ENCODE data around the gene GNG4. TPM values are rescaled to one million over a fixed set of nuclear protein-coding genes. Genes with fewer than 3 reads are reported as not detected.
A peak's percentile ranks its signal among the peaks of the same experiment; 100 is the strongest.
"Not testable (repeated sequence)": the region's sequence is repeated elsewhere in the genome, so short reads cannot be mapped to it uniquely, and the experiment has no call there.

Gene GNG4
- total RNA-seq, 4 donors from 2014 or later, result 0.42 to 6.3 (median 0.98) TPM; not detected in 1

GRCh38 chr1:235650341-235651169 lies 971 bp upstream of the GNG4 start:
- no peaks in the 10 kb centered on the region for H3K36me3 ChIP-seq
- no peaks in the 10 kb centered on the region for H3K9me3 ChIP-seq
- WGBS, 2 donors, result 3 to 4% methylated on average over 49 to 56 of the region's 71 CpGs
- TF ChIP-seq EP300 (IDR thresholded peaks at IDR 0.05) (no peak), POLR2A (IDR thresholded peaks at IDR 0.05) (no peak), CTCF (IDR thresholded peaks at IDR 0.05) (no peak)
- peaks cover 0 to 31% (median 14%) of the 10 kb centered on the region in 4 donors for H3K4me1 ChIP-seq
- H3K27me3 ChIP-seq, result peaks cover 0 to 79% of the 10 kb centered on the region in 2 donors
- H3K27ac ChIP-seq, result no peak overlapping the region
- peak overlapping the region; percentile 33 to 66 (median 44) for H3K4me3 ChIP-seq
- no peak for DNase-seq (ENCODE audit: low spot score in 2 of 2)

GRCh38 chr1:235648954-235649367 lies 623 bp downstream of the GNG4 start:
- WGBS, 2 donors, result 0% methylated on average over 23 to 24 of the region's 30 CpGs
- peak overlapping the region in 1 of 4 donors; percentile 9 for H3K27ac ChIP-seq
- peaks cover 0 to 80% of the 10 kb centered on the region in 2 donors for H3K27me3 ChIP-seq
- H3K9me3 ChIP-seq, result no peaks in the 10 kb centered on the region
- TF ChIP-seq POLR2A (IDR thresholded peaks at IDR 0.05) (no peak), CTCF (IDR thresholded peaks at IDR 0.05) (no peak), EP300 (IDR thresholded peaks at IDR 0.05) (no peak)
- DNase-seq (ENCODE audit: low spot score in 2 of 2), result peak in 1 of 2 donors; percentile 32
- peaks cover 0 to 31% (median 14%) of the 10 kb centered on the region in 4 donors for H3K4me1 ChIP-seq
- no peaks in the 10 kb centered on the region for H3K36me3 ChIP-seq
- peak overlapping the region; percentile 33 to 66 (median 46) for H3K4me3 ChIP-seq

GRCh38 chr1:235648407-235648907 lies 1.1 kb downstream of the GNG4 start:
- Histone ChIP-seq H3K4me3 (peak overlapping the region in 3 of 4 donors; percentile 33 to 66 (median 47)), H3K36me3 (no peaks in the 10 kb centered on the region), H3K4me1 (peaks cover 0 to 31% (median 14%) of the 10 kb centered on the region in 4 donors), H3K27me3 (peaks cover 0 to 79% of the 10 kb centered on the region in 2 donors), H3K27ac (no peak overlapping the region), H3K9me3 (no peaks in the 10 kb centered on the region)
- TF ChIP-seq POLR2A (IDR thresholded peaks at IDR 0.05) (no peak), CTCF (IDR thresholded peaks at IDR 0.05) (no peak), EP300 (IDR thresholded peaks at IDR 0.05) (no peak)
- no peak for DNase-seq (ENCODE audit: low spot score in 2 of 2)
- WGBS, 2 donors, result 7 to 11% methylated on average over 27 to 31 of the region's 31 CpGs

- WGBS, 2 donors, result 89 to 91% methylated on average over 12 of the region's 12 CpGs
- not testable (repeated sequence) for H3K27ac ChIP-seq; H3K36me3 ChIP-seq; H3K9me3 ChIP-seq; H3K4me3 ChIP-seq; DNase-seq (ENCODE audit: low spot score in 2 of 2)
- Histone ChIP-seq H3K27me3 (peaks cover 0 to 70% of the 10 kb centered on the region in 2 donors), H3K4me1 (peaks cover 0 to 31% (median 14%) of the 10 kb centered on the region in 4 donors)
Measured at GRCh38 chr1:235647537-235647936, 2.0 kb downstream of the GNG4 start.

- H3K4me1 ChIP-seq, result peaks cover 0 to 31% (median 14%) of the 10 kb centered on the region in 4 donors
- H3K9me3 ChIP-seq, result no peaks in the 10 kb centered on the region
- DNase-seq (ENCODE audit: low spot score in 2 of 2), result no peak
- H3K4me3 ChIP-seq, result no peak overlapping the region
- TF ChIP-seq CTCF (IDR thresholded peaks at IDR 0.05) (no peak), POLR2A (IDR thresholded peaks at IDR 0.05) (no peak), EP300 (IDR thresholded peaks at IDR 0.05) (no peak)
- 79 to 83% methylated on average over 9 of the region's 9 CpGs for WGBS, 2 donors
- peaks cover 0 to 59% of the 10 kb centered on the region in 2 donors for H3K27me3 ChIP-seq
- no peak overlapping the region for H3K27ac ChIP-seq
- H3K36me3 ChIP-seq, result no peaks in the 10 kb centered on the region
Measured at GRCh38 chr1:235646463-235646862, 3.1 kb downstream of the GNG4 start.

All from tibial nerve (tissue), 4 donors.